GM12891 (cell line): ENCODE results near the gene DOCK11.

ENCODE experiments used
- PAX5 ChIP-seq: IDR thresholded peaks from 2 replicates; pipeline ENCODE4 v1.6.1; 2011; ENCODE audit warnings: low read length, moderate library complexity, mild to moderate bottlenecking; ENCODE audit not compliant: insufficient read depth, severe bottlenecking
- POLR2A ChIP-seq: IDR thresholded peaks from 2 replicates; pipeline ENCODE4 v1.6.1; 2011; ENCODE audit warnings: low read depth, low read length, control low read depth
- POLR2AphosphoS5 ChIP-seq: IDR thresholded peaks from 2 replicates; pipeline ENCODE4 v1.6.1; 2011; ENCODE audit warnings: low read depth, low read length, control low read depth
- TAF1 ChIP-seq: IDR thresholded peaks from 2 replicates; pipeline ENCODE4 v1.6.1; 2011; ENCODE audit warnings: low read depth, low read length, control low read depth

GRCh38 chrX:118498351-118498750 lies 2.7 kb downstream of the DOCK11 start:
- TF ChIP-seq POLR2AphosphoS5 (no peak), POLR2A (no peak), PAX5 (no peak), TAF1 (no peak)
